Tibial artery (tissue), 4 donors: ENCODE data around the gene CACNG4.

Source experiments
- DNase-seq, 2 donors: peaks; one replicate each; pipeline ENCODE4 v3.0.0-alpha.2; 2019
- H3K27ac ChIP-seq, 2 donors: fragments of 200-600 bp; sonication (generic) in 1 of 2; 1 replicate in 1 of 2; 2 replicates in 1 of 2; pipeline ENCODE4 v1.5.1; 2018 to 2019; ENCODE audit warnings: mild to moderate bottlenecking in 1 of 2
- H3K27me3 ChIP-seq, 2 donors: fragments of 200-600 bp; sonication (generic) in 1 of 2; one replicate each; pipeline versions ENCODE4 v1.5.1 to v1.6.0; 2016 to 2019
- H3K36me3 ChIP-seq, 3 donors: fragments of 200-600 bp; sonication (generic) in 2 of 3; one replicate each; pipeline ENCODE4 v1.5.1; 2016 to 2019; ENCODE audit warnings: mild to moderate bottlenecking in 2 of 3
- H3K4me1 ChIP-seq, 4 donors: fragments of 200-600 bp; sonication (generic) in 2 of 4; 1 replicate in 3 of 4; 2 replicates in 1 of 4; pipeline ENCODE4 v1.5.1; 2016 to 2019
- H3K4me3 ChIP-seq, 2 donors: fragments of 200-600 bp; sonication (generic) in 1 of 2; 1 replicate in 1 of 2; 2 replicates in 1 of 2; pipeline ENCODE4 v1.5.1; 2018 to 2019; ENCODE audit warnings: mild to moderate bottlenecking in 2 of 2
- H3K9me3 ChIP-seq, 3 donors: fragments of 200-600 bp; sonication (generic) in 1 of 3; one replicate each; pipeline ENCODE4 v1.5.1; 2016 to 2019
- CTCF ChIP-seq, 2 experiments: fragments of 200-600 bp in 1 of 2; fragments of 450-650 bp in 1 of 2; IDR thresholded peaks; one replicate each; pipeline ENCODE4 v1.5.1; 2017 to 2019; ENCODE audit warnings: antibody characterized with exemption in 2 of 2, mild to moderate bottlenecking in 1 of 2, moderate library complexity in 1 of 2
- intact Hi-C: fragments of 100-400 bp; cut with DNase I; formaldehyde crosslinking; loops from one replicate; pipeline ENCODE4 v1.15.0; 2023; ENCODE audit warnings: low total_unique reads

Gene CACNG4

GRCh38 chr17:66980896-66981295 lies 16.4 kb downstream of the CACNG4 start:
- peaks cover 0 to 58% of the 10 kb centered on the region in 2 donors for H3K27me3 ChIP-seq
- TF ChIP-seq CTCF (IDR thresholded peaks at IDR 0.05) = no peak
- no peak overlapping the region for H3K4me3 ChIP-seq
- no peak for DNase-seq
- H3K9me3 ChIP-seq = no peaks in the 10 kb centered on the region
- H3K36me3 ChIP-seq = no peaks in the 10 kb centered on the region
- intact Hi-C loops = no loop called here
- H3K4me1 ChIP-seq = peaks cover 0 to 13% (median 4%) of the 10 kb centered on the region in 4 donors
- no peak overlapping the region for H3K27ac ChIP-seq

- no peaks in the 10 kb centered on the region for H3K9me3 ChIP-seq
- H3K36me3 ChIP-seq = no peaks in the 10 kb centered on the region
- H3K27me3 ChIP-seq = peaks cover 0 to 49% of the 10 kb centered on the region in 2 donors
- intact Hi-C loops = no loop called here
- TF ChIP-seq CTCF (IDR thresholded peaks at IDR 0.05) = no peak
- no peak for DNase-seq
- no peak overlapping the region for H3K27ac ChIP-seq
- peaks cover 0 to 8% (median 4%) of the 10 kb centered on the region in 4 donors for H3K4me1 ChIP-seq
- no peak overlapping the region for H3K4me3 ChIP-seq
Observed at GRCh38 chr17:66981983-66982508, 17.5 kb downstream of the CACNG4 start.

GRCh38 chr17:66983414-66984021 lies 19.0 kb downstream of the CACNG4 start:
- Histone ChIP-seq H3K4me3 (no peak overlapping the region), H3K27me3 (peaks cover 0 to 42% of the 10 kb centered on the region in 2 donors), H3K9me3 (no peaks in the 10 kb centered on the region), H3K36me3 (no peaks in the 10 kb centered on the region), H3K27ac (no peak overlapping the region), H3K4me1 (peaks cover 0 to 3% (median under 1%) of the 10 kb centered on the region in 4 donors)
- intact Hi-C loops = no loop called here
- DNase-seq = no peak
- no peak for TF ChIP-seq CTCF (IDR thresholded peaks at IDR 0.05)

- DNase-seq = no peak
- H3K4me1 ChIP-seq = no peaks in the 10 kb centered on the region
- no peak for TF ChIP-seq CTCF (IDR thresholded peaks at IDR 0.05)
- intact Hi-C loops = no loop called here
- no peaks in the 10 kb centered on the region for H3K9me3 ChIP-seq
- H3K27me3 ChIP-seq = peaks cover 0 to 33% of the 10 kb centered on the region in 2 donors
- no peak overlapping the region for H3K4me3 ChIP-seq
- H3K27ac ChIP-seq = no peak overlapping the region
- H3K36me3 ChIP-seq = no peaks in the 10 kb centered on the region
Observed at GRCh38 chr17:66984730-66985129, 20.2 kb downstream of the CACNG4 start.

- Histone ChIP-seq H3K4me3 (no peak overlapping the region), H3K36me3 (no peaks in the 10 kb centered on the region), H3K27ac (no peak overlapping the region), H3K9me3 (no peaks in the 10 kb centered on the region), H3K27me3 (peaks cover 0 to 33% of the 10 kb centered on the region in 2 donors), H3K4me1 (no peaks in the 10 kb centered on the region)
- intact Hi-C loops = no loop called here
- no peak for TF ChIP-seq CTCF (IDR thresholded peaks at IDR 0.05)
- DNase-seq = no peak
Observed at GRCh38 chr17:66985338-66986237, 21.1 kb downstream of the CACNG4 start.
